ENCODE results near the gene SGIP1.

SGIP1 gene

DNA sequence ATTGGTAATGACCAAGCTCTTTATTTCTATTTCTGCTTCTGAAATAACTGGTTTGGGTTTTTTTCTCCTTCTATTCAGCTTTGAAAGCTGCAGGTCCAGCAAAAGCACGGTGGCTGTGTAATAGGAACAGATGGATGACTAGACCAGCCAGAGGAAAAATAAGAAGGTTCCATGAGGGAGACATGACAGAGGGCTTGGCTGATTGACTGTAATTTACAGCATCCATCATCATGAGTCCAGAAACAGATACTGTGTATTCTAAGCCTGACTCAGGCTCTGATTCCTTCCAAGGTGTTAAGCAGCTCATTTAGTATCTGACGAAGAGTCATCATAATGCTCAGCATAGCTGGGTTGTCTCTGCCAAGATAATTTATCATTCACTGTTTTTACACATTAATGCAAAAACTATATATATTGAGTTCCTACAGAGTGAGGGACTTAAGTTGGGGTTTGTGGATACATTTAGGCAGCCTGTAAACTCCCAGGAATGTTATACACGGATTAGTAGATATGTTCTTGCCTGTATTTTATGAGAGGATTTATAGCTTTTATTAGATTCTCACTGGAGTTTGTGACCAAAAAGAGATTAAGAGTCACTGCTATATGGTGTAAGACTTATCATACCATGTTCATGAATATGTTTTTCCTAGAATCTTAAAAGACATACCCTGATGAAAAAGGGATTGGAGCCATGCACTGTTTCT, 72.6 kb downstream of the SGIP1 start:
- no peak for DNase-seq (ENCODE audit: low spot score)

DNA sequence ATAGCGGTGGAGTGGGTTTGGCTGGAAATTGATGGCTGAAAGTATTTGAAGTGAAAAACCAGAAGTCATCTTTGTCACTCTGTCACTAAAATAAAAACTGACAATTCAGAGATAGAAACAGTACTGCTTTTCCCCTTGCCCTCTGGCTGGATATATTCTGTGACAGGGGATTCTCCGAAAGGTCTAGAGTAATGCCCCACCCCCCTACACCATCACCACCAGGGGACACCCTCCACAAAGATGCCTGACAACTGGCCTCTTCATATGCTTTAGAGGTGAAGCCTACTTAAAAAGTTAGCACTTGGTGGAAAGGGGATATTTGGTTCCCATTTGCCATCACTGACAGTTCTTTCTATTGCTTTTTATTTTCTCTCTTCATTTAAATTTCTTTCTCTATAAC, 73.5 kb downstream of the SGIP1 start:
- no peak for DNase-seq (ENCODE audit: low spot score)

DNA sequence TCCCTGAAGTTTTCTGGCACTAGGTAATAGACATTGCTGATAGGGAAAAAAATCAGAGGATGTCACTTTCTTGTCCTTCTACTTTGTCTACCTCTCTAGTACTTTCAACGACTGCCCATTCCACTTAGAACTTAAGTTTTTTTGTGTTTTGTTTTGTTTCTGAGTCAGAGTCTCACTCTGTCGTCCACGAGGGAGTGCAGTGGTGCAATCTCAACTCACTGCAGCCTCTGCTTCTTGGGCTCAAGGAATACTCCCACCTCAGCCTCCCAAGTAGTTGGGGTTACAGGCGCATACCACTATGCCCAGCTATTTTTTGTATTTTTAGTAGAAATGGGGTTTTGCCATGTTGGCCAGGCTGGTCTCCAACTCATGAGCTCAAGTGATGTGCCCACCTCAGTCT, 79.2 kb downstream of the SGIP1 start:
- DNase-seq (ENCODE audit: low spot score), result no peak

DNA sequence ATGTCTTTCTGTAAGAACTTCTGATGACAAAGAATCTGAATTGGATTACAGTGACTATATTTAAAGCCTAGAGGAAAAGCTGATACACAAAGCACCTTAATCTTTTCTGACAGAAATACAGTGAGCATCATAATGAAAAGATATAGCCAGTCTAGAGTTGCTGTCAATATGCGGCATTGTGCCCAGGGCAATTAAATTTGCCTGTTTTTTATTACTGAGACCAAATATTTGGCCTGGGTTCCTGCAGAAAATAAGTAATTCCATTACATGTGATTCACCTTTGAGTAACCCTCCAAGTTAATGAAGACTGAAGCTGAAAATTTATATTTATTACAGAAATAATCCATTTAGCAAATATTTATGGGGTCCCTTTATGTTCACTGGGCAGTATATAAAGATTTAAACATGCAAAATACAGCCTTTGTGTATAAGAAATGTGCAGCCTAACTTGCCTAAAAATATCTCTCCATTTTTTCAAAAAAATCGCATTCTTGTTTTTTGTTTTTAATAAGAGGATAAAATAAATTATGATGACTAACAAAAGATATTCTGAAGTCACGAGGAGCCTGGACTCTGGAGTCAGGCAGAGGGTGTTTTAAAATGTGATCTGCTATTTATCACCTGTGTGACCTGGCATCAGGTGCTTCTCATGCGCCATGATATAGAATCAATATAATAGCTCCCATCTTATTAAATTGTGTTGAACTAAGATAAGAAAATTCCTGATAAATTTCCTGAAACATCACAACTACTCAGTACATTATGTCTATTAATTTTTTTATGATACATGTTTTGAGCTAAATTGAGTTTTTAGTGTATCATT, 83.6 kb downstream of the SGIP1 start:
- DNase-seq (ENCODE audit: low spot score), result no peak

DNA sequence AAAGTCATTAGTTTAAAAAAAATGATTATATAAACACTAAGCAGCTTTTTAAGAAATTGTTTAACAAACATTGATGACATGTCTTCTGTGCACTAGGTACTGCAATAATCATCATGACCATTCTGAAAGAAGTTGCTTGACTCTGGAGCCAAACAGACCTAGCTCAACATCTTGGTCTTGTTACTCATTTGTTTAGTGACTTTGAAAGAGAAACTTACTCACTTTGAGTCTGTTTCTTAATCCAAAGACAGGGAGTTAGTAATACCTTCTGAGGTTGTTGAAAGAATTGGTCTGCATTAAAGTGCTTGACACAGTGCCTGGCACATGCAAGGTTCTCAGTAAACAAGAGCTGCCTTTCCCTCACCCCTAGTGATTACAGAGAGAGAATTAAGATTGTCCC, 84.4 kb downstream of the SGIP1 start:
- DNase-seq (ENCODE audit: low spot score), result no peak

DNA sequence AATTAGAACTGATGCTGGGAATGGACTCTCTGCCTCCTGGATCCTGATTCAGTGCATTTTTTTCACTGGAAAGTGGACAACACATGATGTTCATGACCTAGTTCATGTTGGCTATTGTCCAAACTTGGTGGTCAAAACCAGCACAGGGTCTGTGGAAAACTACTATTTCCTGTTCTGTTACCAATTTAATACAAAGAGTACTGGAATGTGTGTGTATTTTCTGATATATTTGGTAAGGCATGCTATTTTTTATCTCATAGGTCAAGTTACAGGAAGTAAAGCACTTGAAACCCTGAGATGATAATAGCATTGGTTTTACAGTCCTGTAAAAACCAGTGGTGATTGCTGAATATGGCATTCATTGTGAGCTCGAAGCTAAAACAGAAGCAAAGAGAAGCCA, 89.9 kb downstream of the SGIP1 start:
- DNase-seq (ENCODE audit: low spot score), result no peak

DNA sequence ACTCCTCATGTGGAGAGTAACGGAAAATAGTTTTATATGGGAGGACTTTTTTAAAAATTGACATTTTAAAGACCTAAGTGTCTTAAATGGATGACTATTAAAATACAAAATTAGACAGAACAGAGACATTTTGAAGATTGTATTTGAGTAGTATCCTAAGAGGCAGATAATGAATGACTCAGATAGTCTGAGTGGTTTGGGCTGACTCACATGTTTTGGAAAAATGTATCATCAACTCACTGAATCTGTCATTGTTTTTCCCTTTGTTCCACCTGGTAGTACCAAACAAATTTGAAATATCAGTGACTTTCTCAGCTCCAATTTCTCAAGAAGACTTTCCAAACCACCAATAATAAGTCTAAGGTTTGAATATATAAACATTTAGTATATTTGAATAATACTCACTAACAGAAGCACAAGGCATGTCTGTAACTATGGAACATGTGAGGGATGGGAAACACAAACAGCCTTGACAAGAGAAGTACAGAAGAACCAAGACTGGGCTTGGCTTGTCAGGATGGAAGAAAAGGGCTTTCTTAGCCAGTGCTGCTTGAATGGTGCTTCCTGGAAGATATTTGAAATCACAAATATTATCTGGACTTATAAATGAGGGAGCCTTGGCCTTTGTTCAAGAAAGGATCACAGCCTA, 90.6 kb downstream of the SGIP1 start:
- DNase-seq (ENCODE audit: low spot score), result no peak

DNA sequence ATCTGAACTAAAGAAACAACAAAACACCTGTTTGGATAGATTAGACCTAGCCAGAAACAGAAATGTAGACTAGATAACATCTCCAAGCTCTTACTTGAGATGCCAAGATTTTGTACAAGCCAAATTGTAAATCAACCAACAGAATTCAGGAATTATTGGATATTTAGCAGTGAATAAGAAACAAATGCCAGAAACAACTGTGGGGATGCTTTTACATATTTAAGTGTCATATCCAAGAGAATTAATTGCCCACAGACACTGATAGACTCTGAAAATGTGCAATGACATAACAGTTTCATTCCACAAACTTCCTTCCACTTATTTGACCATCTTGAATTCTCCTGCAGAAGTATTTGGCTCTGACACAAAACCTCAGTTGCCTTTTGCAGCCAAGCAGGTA, 92.3 kb downstream of the SGIP1 start:
- DNase-seq (ENCODE audit: low spot score), result no peak

DNA sequence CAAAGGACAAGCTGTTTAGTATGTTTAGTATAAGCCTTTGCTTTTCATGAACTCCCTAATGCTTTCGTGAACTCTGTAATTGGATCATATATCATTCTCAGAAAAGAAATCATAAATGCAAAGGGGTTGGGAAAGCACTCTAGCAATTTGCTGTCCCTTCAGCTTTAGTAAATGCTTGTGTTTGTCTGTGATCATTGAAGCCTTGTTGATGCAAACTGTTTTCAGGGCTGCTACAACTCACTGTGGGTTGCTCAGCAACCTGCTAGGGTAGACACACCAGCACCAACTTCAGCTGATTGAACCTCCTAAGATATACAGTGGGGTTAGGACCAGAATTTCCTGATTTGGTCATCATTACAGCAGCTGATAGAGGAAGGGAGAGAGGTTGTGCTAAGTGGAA, 95.0 kb downstream of the SGIP1 start:
- no peak for DNase-seq (ENCODE audit: low spot score)

DNA sequence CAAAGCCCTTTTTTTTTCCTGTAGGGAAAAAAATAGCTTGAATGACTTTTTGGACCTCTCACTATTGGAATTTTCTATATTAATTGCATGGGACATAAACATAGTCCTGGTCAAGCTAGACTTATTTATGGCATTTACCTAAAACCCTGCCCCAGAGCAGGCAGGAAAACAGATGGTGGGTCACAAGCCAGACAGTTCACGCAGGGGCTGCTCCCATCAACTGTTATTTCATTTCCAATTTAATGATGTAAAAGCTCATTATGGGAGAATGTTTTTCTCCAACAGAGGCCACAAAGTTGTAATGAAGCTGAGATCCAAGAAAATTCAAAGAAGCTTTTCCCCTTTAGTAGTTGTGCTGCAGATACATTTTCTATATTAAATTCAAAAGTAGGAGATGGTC, 99.2 kb downstream of the SGIP1 start:
- DNase-seq (ENCODE audit: low spot score), result no peak

DNA sequence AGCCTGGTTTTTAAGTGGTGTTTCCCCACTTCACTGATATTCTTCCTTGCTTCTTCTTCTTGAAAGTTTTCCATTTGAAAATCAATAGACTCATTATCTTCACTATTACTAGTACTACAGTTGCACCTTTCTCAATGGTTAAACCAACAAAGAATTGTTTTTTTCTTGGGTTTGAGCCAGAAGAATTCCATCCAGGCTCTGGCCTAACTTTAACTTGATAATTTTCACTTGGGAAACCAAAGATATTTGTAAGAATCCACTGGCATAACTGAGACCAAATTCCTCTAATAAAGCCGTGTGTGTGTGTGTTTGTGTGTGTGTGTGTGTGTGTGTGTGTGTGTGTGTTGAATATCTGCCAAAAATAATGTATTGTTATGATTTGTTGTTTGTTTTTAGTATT, 103.2 kb downstream of the SGIP1 start:
- DNase-seq (ENCODE audit: low spot score), result no peak

DNA sequence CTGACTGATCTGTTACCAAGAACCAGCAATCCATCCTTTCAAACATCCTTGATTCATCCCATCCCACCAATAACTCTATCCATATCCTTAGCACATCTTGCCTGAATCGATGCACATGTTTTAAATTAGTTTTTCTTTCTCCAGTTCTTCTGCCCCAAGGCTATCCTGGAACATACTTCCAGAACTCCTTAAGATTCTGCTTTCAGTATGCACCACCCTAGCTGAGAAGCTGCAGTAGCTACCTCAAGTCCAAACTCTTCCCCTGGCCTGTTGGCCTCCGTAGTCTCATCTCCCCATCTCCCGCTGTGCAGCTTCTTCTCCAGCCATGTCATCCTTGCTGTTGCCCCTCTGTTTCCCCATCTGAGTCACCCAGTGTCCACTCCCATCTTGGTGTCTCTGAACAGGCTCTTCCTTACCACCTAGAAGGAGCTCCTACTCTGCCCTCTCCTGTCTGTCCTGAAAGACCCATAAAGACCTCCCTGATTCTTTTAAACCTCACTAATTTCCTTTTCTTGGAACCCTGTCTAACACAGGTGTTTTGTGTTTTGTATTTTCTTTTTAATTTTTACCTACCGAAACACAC, 108.0 kb downstream of the SGIP1 start:
- no peak for DNase-seq (ENCODE audit: low spot score)

DNA sequence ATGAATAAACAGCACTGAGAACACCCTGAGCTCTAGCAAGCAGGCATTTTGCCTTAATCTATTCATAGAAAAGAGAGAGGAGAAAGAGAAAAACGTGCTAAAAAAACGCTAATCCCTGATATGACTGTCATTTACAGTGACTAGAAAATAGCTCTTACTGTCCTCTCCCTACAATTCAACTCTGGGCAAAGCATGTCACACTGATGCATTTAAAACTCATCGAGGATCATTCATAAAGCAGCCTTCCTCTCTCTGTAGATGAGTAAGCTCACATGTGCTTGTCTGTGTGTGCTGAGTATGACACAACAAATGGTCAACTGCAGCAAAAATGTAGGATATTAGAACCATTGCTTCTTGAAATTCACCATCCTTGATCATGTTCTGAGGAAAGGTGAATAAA, 109.0 kb downstream of the SGIP1 start:
- DNase-seq (ENCODE audit: low spot score), result no peak

DNA sequence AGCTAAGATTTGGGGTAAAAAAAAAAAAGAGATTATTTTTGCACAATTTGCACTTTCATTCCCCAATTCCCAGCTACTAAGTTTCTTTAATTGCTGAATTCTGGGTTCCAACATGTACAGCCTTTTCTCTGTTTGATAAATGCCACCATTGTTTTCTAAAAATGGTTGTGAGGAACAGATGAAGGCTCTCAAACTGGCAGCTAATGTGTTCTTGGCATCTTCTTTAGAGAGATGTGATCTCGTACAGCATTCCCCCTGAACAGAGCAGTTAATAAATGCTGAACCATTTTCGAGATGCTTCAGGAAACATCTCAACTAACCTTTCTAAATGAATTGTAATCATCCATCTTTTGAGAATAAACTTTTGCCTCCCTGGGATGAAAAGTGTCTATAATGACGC, 110.4 kb downstream of the SGIP1 start:
- no peak for DNase-seq (ENCODE audit: low spot score)

DNA sequence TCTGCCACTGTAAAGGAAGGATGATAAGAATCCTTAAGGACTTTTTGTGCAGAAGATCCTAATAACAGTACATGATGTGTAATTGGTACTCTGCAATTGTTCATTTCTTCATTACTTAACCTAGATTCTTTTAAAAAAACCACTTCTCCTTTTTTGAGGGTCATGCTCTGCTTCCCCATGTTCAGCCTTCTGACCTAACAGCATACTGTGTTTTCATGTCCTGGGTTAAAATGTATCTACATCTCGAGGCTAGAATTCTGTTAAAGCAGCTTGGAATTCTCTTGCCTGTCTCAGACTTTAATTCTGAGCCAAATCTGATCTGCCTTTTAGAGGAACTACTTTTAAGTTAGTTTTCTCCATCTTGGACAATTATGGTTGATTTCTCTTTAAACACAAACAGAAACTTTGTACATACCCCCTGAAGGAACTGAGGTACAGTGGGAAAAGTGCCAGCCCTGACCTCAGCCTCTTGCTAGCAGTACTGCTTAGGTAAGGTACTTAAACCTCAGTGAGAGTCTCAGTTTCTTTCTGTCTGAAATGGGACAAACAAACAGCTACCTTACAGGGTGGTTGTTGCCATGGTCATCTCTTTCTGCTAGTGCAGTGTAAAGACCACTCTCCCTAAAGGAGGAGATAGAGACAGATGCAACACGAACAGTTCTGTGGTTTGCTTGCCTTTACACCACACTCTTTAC, 115.1 kb downstream of the SGIP1 start:
- DNase-seq (ENCODE audit: low spot score), result no peak

DNA sequence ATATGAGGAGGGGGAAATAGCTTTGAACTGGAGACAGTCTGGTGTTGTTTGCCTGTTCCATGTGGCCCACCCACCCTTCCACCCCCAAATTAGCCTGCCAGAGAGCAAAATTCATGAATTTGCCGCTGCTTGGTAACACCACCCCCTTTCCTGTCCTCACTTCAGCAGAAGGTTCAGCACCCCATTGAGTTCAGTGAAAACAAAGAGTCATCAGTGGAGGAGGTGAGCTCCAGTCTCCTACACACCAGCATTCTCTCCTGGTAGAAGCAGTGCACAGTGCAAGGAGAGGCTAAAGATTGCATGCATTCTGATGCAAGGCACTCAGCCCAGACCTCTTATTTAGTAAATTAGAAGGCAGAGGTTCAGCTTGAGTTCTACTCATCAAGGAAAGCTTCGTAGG, 118.6 kb downstream of the SGIP1 start:
- no peak for DNase-seq (ENCODE audit: low spot score)

DNA sequence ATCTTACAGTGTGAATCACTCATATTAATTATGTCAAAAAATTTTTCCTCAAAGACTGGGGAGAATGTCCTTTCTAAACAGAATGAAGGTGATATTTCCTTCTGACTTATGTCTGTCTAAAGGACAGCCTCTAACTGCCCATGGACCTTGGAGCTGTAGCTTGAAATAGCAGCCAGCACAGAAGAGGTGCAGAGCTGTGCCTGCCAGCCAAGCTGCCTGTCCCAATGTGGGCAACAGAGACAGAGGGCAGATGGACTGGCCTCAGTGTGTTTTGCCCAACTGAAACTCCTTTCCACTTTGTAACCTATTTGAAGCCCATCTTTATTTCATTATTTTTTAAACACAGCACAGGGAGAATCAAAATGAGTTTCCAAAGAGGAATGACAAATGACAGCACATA, 120.7 kb downstream of the SGIP1 start:
- no peak for DNase-seq (ENCODE audit: low spot score)

DNA sequence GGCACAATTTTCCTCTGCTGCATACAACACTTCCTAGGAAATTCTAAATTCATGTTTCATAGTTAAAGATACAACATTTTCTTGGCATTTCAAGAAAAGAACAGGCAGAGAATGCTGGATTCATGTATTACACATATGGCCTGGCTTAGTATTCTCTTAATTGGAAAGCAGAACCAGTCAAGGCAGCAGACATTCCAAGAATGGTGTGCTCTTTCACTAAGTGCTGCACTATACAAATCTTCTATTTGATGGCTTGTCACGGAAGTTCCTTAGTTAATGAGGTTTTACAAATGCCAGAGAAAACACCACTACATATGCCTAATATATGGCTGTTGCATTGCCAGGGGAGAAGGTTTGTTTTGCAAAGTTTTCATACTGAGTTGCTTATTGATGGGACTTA, 137.5 kb downstream of the SGIP1 start:
- DNase-seq (ENCODE audit: low spot score), result no peak

DNA sequence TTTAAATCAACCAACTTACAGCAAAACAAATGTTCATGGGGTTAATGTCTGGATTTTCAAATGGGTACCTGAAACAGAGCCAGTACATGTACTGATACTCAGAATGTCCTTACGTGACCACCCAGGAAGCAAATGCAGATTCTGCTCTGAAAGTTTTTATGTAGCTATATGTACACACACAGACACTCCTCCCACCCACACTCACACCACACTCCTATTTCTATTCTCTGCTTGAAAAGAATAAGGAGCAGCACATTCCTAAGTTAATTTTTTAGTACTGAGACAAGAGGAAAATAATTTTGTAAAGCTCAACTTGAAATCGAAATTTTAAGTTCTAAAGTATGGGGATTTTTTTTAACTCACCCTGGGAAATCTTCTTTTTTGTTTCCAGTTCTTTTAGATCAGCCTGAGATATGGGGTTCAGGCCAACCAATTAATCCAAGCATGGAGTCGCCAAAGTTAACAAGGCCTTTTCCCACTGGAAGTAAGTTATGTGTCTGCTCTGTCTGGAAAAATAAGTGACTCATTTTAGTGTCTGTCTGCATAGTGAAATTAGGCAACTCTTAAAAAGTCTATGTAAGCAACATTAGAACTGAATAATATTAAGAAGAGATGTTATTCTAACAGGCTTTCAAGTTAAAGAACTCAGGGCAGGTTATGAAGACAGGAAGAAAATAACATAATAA, 142.8 kb downstream of the SGIP1 start:
- no peak for DNase-seq (ENCODE audit: low spot score)

DNA sequence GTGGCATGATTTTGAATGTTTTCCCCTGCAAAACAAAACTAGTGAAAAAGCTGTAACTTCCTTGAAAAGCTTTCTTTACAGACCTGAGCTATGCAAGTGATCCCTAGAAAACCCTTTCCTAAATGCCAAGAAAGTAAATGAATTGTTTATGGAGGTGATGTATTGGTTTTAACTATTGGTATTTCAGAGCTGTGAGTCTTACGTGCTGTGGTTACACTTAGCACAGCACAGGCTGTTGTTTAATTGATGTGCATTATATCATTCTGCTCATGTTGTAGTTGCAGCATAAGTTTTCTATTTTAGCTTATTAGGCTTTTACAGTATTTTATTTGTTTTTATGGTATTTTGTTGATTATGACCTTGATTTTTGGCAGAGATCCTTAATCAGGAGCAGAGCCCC, 144.2 kb downstream of the SGIP1 start:
- no peak for DNase-seq (ENCODE audit: low spot score)

DNA sequence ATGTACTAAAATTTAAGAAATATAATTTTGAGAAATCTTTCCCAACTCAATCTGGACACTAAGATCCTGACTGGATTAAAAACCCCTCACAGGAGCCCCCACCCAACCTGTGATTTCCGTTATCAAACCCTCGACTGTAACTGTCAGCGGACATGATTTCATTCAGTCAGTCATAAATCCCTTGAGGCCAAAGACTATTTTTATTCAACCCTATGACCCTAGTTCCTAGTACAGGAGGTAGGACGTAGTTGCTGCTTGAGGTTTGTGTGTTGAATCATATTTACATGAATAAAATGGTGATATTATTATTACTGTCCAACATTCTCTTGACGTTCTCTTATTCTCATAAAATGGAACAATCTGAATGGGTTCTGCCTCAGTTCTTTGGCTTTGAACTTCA, 145.2 kb downstream of the SGIP1 start:
- DNase-seq (ENCODE audit: low spot score), result no peak

DNA sequence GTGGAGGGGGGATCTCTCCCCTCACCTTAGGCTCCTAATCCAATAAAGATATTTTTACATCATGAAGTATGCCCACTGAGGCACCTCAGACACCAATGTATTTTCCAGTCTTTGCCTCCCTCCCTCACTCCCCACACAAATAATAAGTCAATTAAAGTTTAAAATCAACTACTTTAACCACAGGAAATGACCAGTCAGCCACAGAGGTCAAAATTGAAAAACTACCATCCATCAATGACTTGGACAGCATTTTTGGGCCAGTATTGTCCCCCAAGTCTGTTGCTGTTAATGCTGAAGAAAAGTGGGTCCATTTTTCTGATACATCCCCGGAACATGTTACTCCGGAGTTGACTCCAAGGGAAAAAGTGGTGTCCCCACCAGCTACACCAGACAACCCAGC, 147.7 kb downstream of the SGIP1 start:
- no peak for DNase-seq (ENCODE audit: low spot score)

Measured in germinal center (tissue), 1 donor.